OCI-LY1 (cell line): ENCODE measurements around the gene PRSS22.

ENCODE experiments used
- CTCF ChIP-seq: fragments of 200-600 bp; sonication (generic), shearing (Covaris generic); IDR thresholded peaks from 2 replicates; pipeline ENCODE4 v1.5.1; 2017; ENCODE audit warnings: mild to moderate bottlenecking, antibody characterized with exemption, low read length, moderate library complexity, mixed read lengths
- EZH2 ChIP-seq: fragments of 200-600 bp; sonication (generic), shearing (Covaris generic); IDR thresholded peaks from 2 replicates; pipeline ENCODE4 v1.8.0; 2017; ENCODE audit warnings: borderline replicate concordance, mixed run types, mild to moderate bottlenecking, antibody characterized with exemption, low read length, moderate library complexity, mixed read lengths

GRCh38 chr16:2902337-2903130 is 44.6 kb upstream of the PRSS22 start:
- no peak for TF ChIP-seq CTCF
- TF ChIP-seq EZH2, result no peak
